Endothelial cell (in vitro differentiated cells): ENCODE results near the gene TFIP11. TPM values are rescaled to one million over a fixed set of nuclear protein-coding genes. Genes with fewer than 3 reads are reported as not detected.

Experiments used
- DNase-seq: peaks from one replicate; pipeline ENCODE4 v3.0.0; 2021; ENCODE audit warnings: low spot score
- H3K27ac Mint-ChIP-seq: one replicate; pipeline ENCODE4 v1.8.0; 2021; ENCODE audit warnings: mixed read lengths, inconsistent platforms; ENCODE audit not compliant: unreplicated experiment
- H3K27me3 Mint-ChIP-seq: one replicate; pipeline ENCODE4 v1.8.0; 2021; ENCODE audit warnings: mild to moderate bottlenecking, moderate library complexity, mixed read lengths, inconsistent platforms; ENCODE audit not compliant: unreplicated experiment
- H3K36me3 Mint-ChIP-seq: one replicate; pipeline ENCODE4 v1.8.0; 2021; ENCODE audit warnings: mild to moderate bottlenecking, low read depth, mixed read lengths, inconsistent platforms; ENCODE audit not compliant: unreplicated experiment
- H3K4me1 Mint-ChIP-seq: one replicate; pipeline ENCODE4 v1.8.0; 2021; ENCODE audit warnings: mild to moderate bottlenecking, mixed read lengths, inconsistent platforms; ENCODE audit not compliant: unreplicated experiment
- H3K4me3 Mint-ChIP-seq: one replicate; pipeline ENCODE4 v1.8.0; 2021; ENCODE audit warnings: mild to moderate bottlenecking, mixed read lengths, inconsistent platforms; ENCODE audit not compliant: unreplicated experiment
- H3K9me3 Mint-ChIP-seq: one replicate; pipeline ENCODE4 v1.8.0; 2021; ENCODE audit warnings: mixed read lengths, inconsistent platforms; ENCODE audit not compliant: unreplicated experiment
- total RNA-seq: library from RNA; stranded (reverse); fragmentation: NEBNext Ultra II Directional; extraction: Animal tissue kit (Norgen Biotek cat#: 25700); gene quantifications from one replicate; pipeline ENCODE4 v1.2.1, GENCODE V29; 2021; ENCODE audit not compliant: unreplicated experiment
- TF ChIP-seq, protein P1 (sequence below): fragments of 200-600 bp; sonication (generic); IDR thresholded peaks from one replicate; pipeline ENCODE4 v1.5.0; 2021; ENCODE audit warnings: antibody characterized with exemption; ENCODE audit not compliant: unreplicated experiment

TFIP11 gene
- total RNA-seq, 1 donor from 2014 or later: 38.6 TPM

DNA sequence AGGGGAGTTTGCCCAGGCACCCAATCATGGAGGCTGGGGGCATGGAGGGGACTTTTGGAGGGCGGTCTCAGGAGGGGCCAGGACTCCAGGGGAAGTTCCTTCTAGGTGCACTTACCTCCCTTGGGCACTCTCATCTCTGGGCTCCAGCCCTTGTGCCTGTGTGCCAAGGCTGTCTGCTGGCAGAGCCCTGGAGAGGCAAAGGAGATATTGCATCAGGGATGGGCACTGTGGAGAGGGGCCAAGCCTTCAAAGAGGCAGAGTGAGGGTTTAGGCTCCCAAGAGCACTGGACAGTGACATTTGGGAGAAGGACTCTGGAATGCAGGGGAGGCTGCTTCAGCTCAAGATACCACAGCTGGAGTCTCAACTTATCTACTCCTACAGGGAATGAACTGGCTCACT, 32.2 kb upstream of the TFIP11 start:
- Mint-ChIP-seq H3K36me3 (peaks cover 8% of the 10 kb centered on the region), H3K9me3 (no peaks in the 10 kb centered on the region), H3K27me3 (peaks cover 2% of the 10 kb centered on the region), H3K27ac (no peak overlapping the region), H3K4me1 (peaks cover 5% of the 10 kb centered on the region), H3K4me3 (no peak overlapping the region)
- TF ChIP-seq, protein P1, sequence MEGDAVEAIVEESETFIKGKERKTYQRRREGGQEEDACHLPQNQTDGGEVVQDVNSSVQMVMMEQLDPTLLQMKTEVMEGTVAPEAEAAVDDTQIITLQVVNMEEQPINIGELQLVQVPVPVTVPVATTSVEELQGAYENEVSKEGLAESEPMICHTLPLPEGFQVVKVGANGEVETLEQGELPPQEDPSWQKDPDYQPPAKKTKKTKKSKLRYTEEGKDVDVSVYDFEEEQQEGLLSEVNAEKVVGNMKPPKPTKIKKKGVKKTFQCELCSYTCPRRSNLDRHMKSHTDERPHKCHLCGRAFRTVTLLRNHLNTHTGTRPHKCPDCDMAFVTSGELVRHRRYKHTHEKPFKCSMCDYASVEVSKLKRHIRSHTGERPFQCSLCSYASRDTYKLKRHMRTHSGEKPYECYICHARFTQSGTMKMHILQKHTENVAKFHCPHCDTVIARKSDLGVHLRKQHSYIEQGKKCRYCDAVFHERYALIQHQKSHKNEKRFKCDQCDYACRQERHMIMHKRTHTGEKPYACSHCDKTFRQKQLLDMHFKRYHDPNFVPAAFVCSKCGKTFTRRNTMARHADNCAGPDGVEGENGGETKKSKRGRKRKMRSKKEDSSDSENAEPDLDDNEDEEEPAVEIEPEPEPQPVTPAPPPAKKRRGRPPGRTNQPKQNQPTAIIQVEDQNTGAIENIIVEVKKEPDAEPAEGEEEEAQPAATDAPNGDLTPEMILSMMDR: no peak
- no peak for DNase-seq

DNA sequence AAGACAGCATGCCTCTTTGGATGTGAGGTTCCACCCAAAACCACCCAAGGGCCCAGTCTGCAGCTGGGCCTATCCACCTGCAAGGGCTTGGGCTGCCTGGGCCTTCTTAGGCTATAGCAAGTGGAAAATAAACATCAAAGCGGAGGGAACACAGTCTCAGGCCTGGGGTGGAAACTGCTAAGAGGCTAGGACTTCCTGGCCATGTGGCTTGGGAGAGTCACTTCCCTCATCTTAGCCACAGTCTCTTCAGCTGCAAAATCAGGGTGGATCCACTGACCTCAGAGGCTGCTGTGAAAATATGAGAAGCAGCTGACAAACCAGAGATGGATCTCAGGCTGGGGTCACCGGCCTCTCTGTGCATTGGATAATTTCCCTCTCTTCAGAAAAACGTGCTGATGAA, 30.6 kb upstream of the TFIP11 start:
- Mint-ChIP-seq H3K4me3 (no peak overlapping the region), H3K27ac (no peak overlapping the region), H3K27me3 (peaks cover 2% of the 10 kb centered on the region), H3K36me3 (peaks cover 20% of the 10 kb centered on the region), H3K9me3 (no peaks in the 10 kb centered on the region), H3K4me1 (peaks cover 11% of the 10 kb centered on the region)
- TF ChIP-seq, protein P1: no peak
- no peak for DNase-seq

DNA sequence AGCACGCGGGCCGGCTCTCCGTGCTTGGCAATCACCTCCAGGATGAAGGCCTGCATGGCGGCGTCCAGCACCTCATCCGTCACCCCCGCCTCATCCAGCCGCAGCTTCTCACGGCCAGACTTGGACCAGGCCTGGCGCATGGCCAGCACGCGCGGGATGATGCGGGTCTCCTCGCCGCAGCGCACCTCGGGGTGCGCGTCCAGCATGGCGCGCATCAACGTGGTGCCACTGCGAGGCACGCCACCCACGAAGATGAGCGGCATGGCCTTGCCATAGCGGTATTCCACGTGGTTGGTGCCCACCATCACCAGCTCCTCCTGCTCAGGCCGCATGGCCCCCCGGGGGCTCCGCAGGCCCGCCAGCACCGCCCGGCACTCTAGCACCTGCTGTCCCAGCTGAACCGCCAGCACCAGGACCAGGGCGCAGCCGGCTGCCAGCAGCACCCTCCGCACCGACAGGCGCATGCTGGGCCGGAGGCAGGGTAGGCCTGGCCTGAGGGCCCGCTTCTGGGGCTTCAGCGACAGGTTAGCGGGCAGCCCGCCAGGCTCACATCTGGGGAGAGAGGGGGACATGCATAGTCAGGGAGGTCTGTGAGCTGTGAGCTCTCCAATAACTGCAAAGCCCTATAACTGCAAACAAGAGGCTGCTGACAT, 29.0 kb upstream of the TFIP11 start:
- H3K4me1 Mint-ChIP-seq: peaks cover 13% of the 10 kb centered on the region
- DNase-seq: no peak
- H3K27me3 Mint-ChIP-seq: peaks cover 3% of the 10 kb centered on the region
- H3K27ac Mint-ChIP-seq: no peak overlapping the region
- peaks cover 19% of the 10 kb centered on the region for H3K36me3 Mint-ChIP-seq
- H3K4me3 Mint-ChIP-seq: no peak overlapping the region
- H3K9me3 Mint-ChIP-seq: no peaks in the 10 kb centered on the region
- TF ChIP-seq, protein P1: no peak

DNA sequence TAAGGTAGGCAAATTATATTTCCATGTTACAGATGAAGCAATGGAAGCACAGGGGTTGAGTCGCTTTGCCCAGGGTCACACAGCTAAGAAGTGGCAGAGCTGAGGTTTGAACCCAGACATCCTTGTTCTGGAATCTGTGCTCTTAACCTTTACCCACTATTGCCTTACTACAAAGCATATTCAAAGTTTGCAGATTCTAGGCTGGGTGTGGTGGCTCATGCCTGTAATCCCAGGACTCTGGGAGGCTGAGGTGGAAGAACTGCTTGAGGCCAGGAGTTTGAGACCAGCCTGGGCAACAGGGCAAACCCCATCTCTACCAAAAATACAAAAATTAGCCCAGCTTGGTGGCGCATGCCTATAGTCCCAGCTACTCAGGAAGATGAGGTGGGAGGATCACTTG, 27.8 kb upstream of the TFIP11 start:
- DNase-seq: no peak
- Mint-ChIP-seq H3K9me3 (no peaks in the 10 kb centered on the region), H3K27me3 (peaks cover 3% of the 10 kb centered on the region), H3K36me3 (peaks cover 23% of the 10 kb centered on the region), H3K4me3 (no peak overlapping the region), H3K27ac (no peak overlapping the region), H3K4me1 (peaks cover 13% of the 10 kb centered on the region)
- TF ChIP-seq, protein P1: no peak

DNA sequence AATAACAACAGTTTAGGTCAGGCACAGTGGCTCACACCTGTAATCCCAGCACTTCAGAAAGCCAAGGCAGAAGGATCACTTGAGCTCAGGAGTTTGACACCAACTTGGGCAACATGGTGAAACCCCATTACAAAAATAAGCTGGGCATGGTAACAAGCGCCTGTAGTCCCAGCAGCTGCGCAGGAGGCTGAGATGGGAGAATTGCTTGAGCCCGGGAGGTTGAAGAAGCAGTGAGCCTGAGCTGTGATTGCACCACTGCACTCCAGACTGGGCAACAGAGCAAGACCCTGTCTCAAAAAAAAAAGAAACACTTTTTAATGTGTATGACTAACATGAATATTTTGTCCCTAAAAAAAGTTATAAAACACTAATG, 24.5 kb upstream of the TFIP11 start:
- Mint-ChIP-seq H3K36me3 (peaks cover 24% of the 10 kb centered on the region), H3K4me1 (peaks cover 8% of the 10 kb centered on the region), H3K9me3 (no peaks in the 10 kb centered on the region), H3K4me3 (no peak overlapping the region), H3K27me3 (peaks cover 3% of the 10 kb centered on the region), H3K27ac (no peak overlapping the region)
- no peak for DNase-seq
- TF ChIP-seq, protein P1: no peak
